HCT116 (cell line): ENCODE measurements around the gene PHKG2. TPM values are rescaled to one million over a fixed set of nuclear protein-coding genes. Genes with fewer than 3 reads are reported as not detected.

Source experiments
- ATAC-seq: fragments of 200-7000 bp; cut with Tn5 transposase; 2 replicates; pipeline ENCODE4 v1.9.1; 2020; ENCODE audit warnings: mild to moderate bottlenecking, moderate library complexity
- BruUV-seq: library from RNA; stranded (reverse); fragments of 400-500 nt; replicated peaks from 2 replicates; lab custom pipeline; 2021; lab: Mats Ljungman, UMichigan
- CTCF ChIA-PET: fragments of 300-600 bp; sonication (Branson Sonifier 250); formaldehyde crosslinking; loops from one replicate; lab custom pipeline; 2021; ENCODE audit warnings: antibody characterized with exemption; lab: Charles Lee
- POLR2A ChIA-PET: fragments of 300-600, 350-600 bp; sonication (Branson Sonifier 250); formaldehyde crosslinking; loops from one replicate; lab custom pipeline; 2021; ENCODE audit warnings: antibody characterized with exemption; lab: Charles Lee
- RAD21 ChIA-PET, 2 experiments: fragments of 300-600 bp; sonication (Branson Sonifier 250); formaldehyde crosslinking; loops; one replicate each; lab custom pipeline; 2023; ENCODE audit warnings: low total read pairs in 2 of 2; ENCODE audit not compliant: uncharacterized antibody in 2 of 2, unreplicated experiment in 2 of 2, low non-redundant PET in 1 of 2; lab: Charles Lee
- DNase-seq: peaks from one replicate; pipeline ENCODE4 v3.0.0-alpha.2; 2010; ENCODE audit warnings: low read depth, low spot score
- H2AFZ ChIP-seq: fragments of 200-600 bp; shearing (Covaris generic), sonication (generic); 2 replicates; pipeline ENCODE4 v1.6.1; 2017; ENCODE audit warnings: low read depth, mixed run types, mixed read lengths, antibody characterized with exemption, low read length; ENCODE audit not compliant: poor library complexity, severe bottlenecking
- H3K27ac ChIP-seq: 2 replicates; pipeline ENCODE4 v1.5.1; 2012; ENCODE audit warnings: low read depth, low read length
- H3K27me3 ChIP-seq: fragments of 200-600 bp; sonication (generic); 2 replicates; pipeline ENCODE4 v1.6.1; 2016; ENCODE audit warnings: mixed run types, low read length, mixed read lengths; ENCODE audit not compliant: insufficient read depth
- H3K36me3 ChIP-seq, 2 experiments: fragments of 200-500 bp in 1 of 2; fragments of 200-600 bp in 1 of 2; sonication (Bioruptor generic) in 1 of 2; sonication (generic) in 1 of 2; 2 replicates each; pipeline versions ENCODE4 v1.5.1 to v1.6.1; 2014 to 2016; ENCODE audit warnings: low read length in 2 of 2, inconsistent platforms in 1 of 2, mixed read lengths in 1 of 2, mixed run types in 1 of 2; ENCODE audit not compliant: insufficient read depth in 2 of 2, control insufficient read depth in 1 of 2
- H3K4me1 ChIP-seq, 2 experiments: fragments of 200-600 bp in 1 of 2; sonication (generic) in 1 of 2; 2 replicates each; pipeline versions ENCODE4 v1.5.1 to v1.6.1; 2012 to 2017; ENCODE audit warnings: low read length in 2 of 2, inconsistent platforms in 1 of 2, mild to moderate bottlenecking in 1 of 2, mixed read lengths in 1 of 2, mixed run types in 1 of 2, moderate library complexity in 1 of 2; ENCODE audit not compliant: insufficient read depth in 2 of 2, control insufficient read depth in 1 of 2
- H3K4me2 ChIP-seq: fragments of 200-600 bp; sonication (generic); 2 replicates; pipeline ENCODE4 v1.6.1; 2017; ENCODE audit warnings: mixed run types, low read length, mixed read lengths
- H3K4me3 ChIP-seq, 2 experiments: fragments of 200-600 bp in 1 of 2; sonication (generic) in 1 of 2; replicated peaks in 1 of 2; 2 replicates each; pipeline ENCODE4 v1.5.1; 2011 to 2016; ENCODE audit warnings: low read length in 2 of 2, control low read depth in 1 of 2, low read depth in 1 of 2, mild to moderate bottlenecking in 1 of 2, mixed read lengths in 1 of 2, mixed run types in 1 of 2
- H3K79me2 ChIP-seq: fragments of 200-600 bp; sonication (generic); 2 replicates; pipeline ENCODE4 v1.6.1; 2017; ENCODE audit warnings: mild to moderate bottlenecking, mixed run types, low read length, moderate library complexity, mixed read lengths; ENCODE audit not compliant: insufficient read depth
- H3K9ac ChIP-seq: fragments of 200-600 bp; sonication (generic); 2 replicates; pipeline ENCODE4 v1.6.1; 2016; ENCODE audit warnings: low read length, mixed read lengths
- H3K9me2 ChIP-seq: fragments of 200-600 bp; sonication (generic), shearing (Covaris generic); 2 replicates; pipeline ENCODE4 v1.6.1; 2017; ENCODE audit warnings: mixed run types, mild to moderate bottlenecking, moderate library complexity; ENCODE audit not compliant: insufficient read depth
- H3K9me3 ChIP-seq, 2 experiments: fragments of 200-500 bp in 1 of 2; fragments of 200-600 bp in 1 of 2; sonication (Bioruptor generic) in 1 of 2; sonication (generic) in 1 of 2; 2 replicates each; pipeline ENCODE4 v1.6.1; 2014 to 2017; ENCODE audit warnings: low read length in 2 of 2, mixed read lengths in 2 of 2, inconsistent platforms in 1 of 2, low read depth in 1 of 2, mild to moderate bottlenecking in 1 of 2, mixed run types in 1 of 2, moderate library complexity in 1 of 2; ENCODE audit not compliant: control insufficient read depth in 1 of 2, insufficient read depth in 1 of 2
- H4K20me1 ChIP-seq: fragments of 200-600 bp; sonication (generic), shearing (Covaris generic); 2 replicates; pipeline ENCODE4 v1.6.1; 2017; ENCODE audit warnings: mixed run types, mild to moderate bottlenecking, moderate library complexity; ENCODE audit not compliant: insufficient read depth
- ATF3 ChIP-seq: IDR thresholded peaks from 2 replicates; pipeline ENCODE4 v1.6.1; 2012
- CTCF ChIP-seq, 3 experiments: fragments of 200-600 bp in 1 of 3; sonication (generic) in 1 of 3; IDR thresholded peaks in 2 of 3; conservative IDR thresholded peaks in 1 of 3; 2 replicates each; pipeline ENCODE4 v1.5.1; 2012 to 2017; ENCODE audit warnings: low read depth in 2 of 3, low read length in 2 of 3, antibody characterized with exemption in 1 of 3, borderline replicate concordance in 1 of 3, control low read depth in 1 of 3, mild to moderate bottlenecking in 1 of 3, mixed read lengths in 1 of 3, mixed run types in 1 of 3, moderate library complexity in 1 of 3; ENCODE audit not compliant: insufficient read depth in 1 of 3
- ELF1 ChIP-seq: IDR thresholded peaks from 2 replicates; pipeline ENCODE4 v1.6.1; 2012; ENCODE audit warnings: low read depth, borderline replicate concordance
- EZH2phosphoT487 ChIP-seq: fragments of 200-600 bp; IDR thresholded peaks from 2 replicates; pipeline ENCODE4 v1.6.1; 2018; ENCODE audit warnings: antibody characterized with exemption, borderline replicate concordance
- POLR2AphosphoS5 ChIP-seq: IDR thresholded peaks from 2 replicates; pipeline ENCODE4 v1.6.1; 2011; ENCODE audit warnings: mild to moderate bottlenecking, low read depth, low read length, moderate library complexity
- RAD21 ChIP-seq: IDR thresholded peaks from 2 replicates; pipeline ENCODE4 v1.6.1; 2012; ENCODE audit warnings: low read depth, mild to moderate bottlenecking
- SRF ChIP-seq: IDR thresholded peaks from 2 replicates; pipeline ENCODE4 v1.6.1; 2012; ENCODE audit warnings: low read depth
- YY1 ChIP-seq: IDR thresholded peaks from 2 replicates; pipeline ENCODE4 v1.6.1; 2011; ENCODE audit warnings: low read length, low read depth, moderate library complexity, mild to moderate bottlenecking; ENCODE audit not compliant: insufficient replicate concordance; ENCODE audit errors: extremely low read depth
- intact Hi-C: fragments of 100-400 bp; cut with micrococcal nuclease; formaldehyde crosslinking; loops from 2 replicates; pipeline ENCODE4 v1.10.0; 2022
- total RNA-seq: library from RNA; stranded (reverse); gene quantifications from one replicate; pipeline ENCODE4 v1.2.1, GENCODE V29; 2021; ENCODE audit not compliant: unreplicated experiment

The PHKG2 gene
- total RNA-seq, 1 experiment from 2014 or later = 32.6 TPM

GRCh38 chr16:30728321-30728720 lies 19.9 kb upstream of the PHKG2 start (continued):
- TF ChIP-seq CTCF (IDR thresholded peaks at IDR 0.05 in 2 of 3, conservative IDR thresholded peaks at IDR 0.05 in 1 of 3; ENCODE audit: borderline replicate concordance in 1 of 3, insufficient read depth in 1 of 3, low read depth in 2 of 3, low read length in 2 of 3) = no peak
- no peak for TF ChIP-seq EZH2phosphoT487
- TF ChIP-seq SRF = no peak
- TF ChIP-seq ATF3 = no peak
- TF ChIP-seq YY1 = no peak
- no peak for TF ChIP-seq POLR2AphosphoS5

GRCh38 chr16:30728899-30729672 lies 19.1 kb upstream of the PHKG2 start:
- H3K9me2 ChIP-seq = no peaks in the 10 kb centered on the region
- ChIA-PET CTCF (no interaction called here), POLR2A (no interaction called here), RAD21 (no interaction called here)
- peaks cover 58 to 67% of the 10 kb centered on the region in 2 experiments; a peak in 3 of 4 replicates for H3K36me3 ChIP-seq
- intact Hi-C loops = no loop called here
- TF ChIP-seq ELF1 (no peak), YY1 (no peak), RAD21 (no peak), CTCF (IDR thresholded peaks at IDR 0.05 in 2 of 3, conservative IDR thresholded peaks at IDR 0.05 in 1 of 3; ENCODE audit: borderline replicate concordance in 1 of 3, insufficient read depth in 1 of 3, low read depth in 2 of 3, low read length in 2 of 3) (no peak), EZH2phosphoT487 (no peak)
- H3K79me2 ChIP-seq = peaks cover 44% of the 10 kb centered on the region
- H3K9ac ChIP-seq = no peak overlapping the region
- ATAC-seq = no peak
- no peaks in the 10 kb centered on the region for H4K20me1 ChIP-seq
- H3K4me1 ChIP-seq = no peaks in the 10 kb centered on the region
- no peak overlapping the region for H3K4me2 ChIP-seq
- no peaks in the 10 kb centered on the region for H3K9me3 ChIP-seq
- H3K27ac ChIP-seq = no peak overlapping the region
- H3K4me3 ChIP-seq = no peak overlapping the region
- H2AFZ ChIP-seq = no peak overlapping the region
- DNase-seq = no peak
- no TSS peak for BruUV-seq
- H3K27me3 ChIP-seq = no peaks in the 10 kb centered on the region
